Ishikawa (cell line): ENCODE measurements around the gene TBCD.
A peak's percentile ranks its signal among the peaks of the same experiment; 100 is the strongest.

Source experiments
- CEBPB ChIP-seq: IDR thresholded peaks from 2 replicates; pipeline ENCODE4 v1.6.1; 2012
- CREB1 ChIP-seq: IDR thresholded peaks from 2 replicates; pipeline ENCODE4 v1.6.1; 2012; ENCODE audit warnings: low read depth
- EGR1 ChIP-seq: IDR thresholded peaks from 2 replicates; pipeline ENCODE4 v1.6.1; 2012
- EP300 ChIP-seq: IDR thresholded peaks from 2 replicates; pipeline ENCODE4 v1.6.1; 2012; ENCODE audit warnings: borderline replicate concordance
- FOXM1 ChIP-seq: IDR thresholded peaks from 2 replicates; pipeline ENCODE4 v1.6.1; 2012; ENCODE audit warnings: low read depth, borderline replicate concordance
- NFIC ChIP-seq: IDR thresholded peaks from 2 replicates; pipeline ENCODE4 v1.6.1; 2012
- RAD21 ChIP-seq: IDR thresholded peaks from 2 replicates; pipeline ENCODE4 v1.6.1; 2012; ENCODE audit warnings: low read depth
- TAF1 ChIP-seq: IDR thresholded peaks from 2 replicates; pipeline ENCODE4 v1.6.1; 2012; ENCODE audit warnings: low read depth, mild to moderate bottlenecking
- TCF12 ChIP-seq: IDR thresholded peaks from 2 replicates; pipeline ENCODE4 v1.6.1; 2012; ENCODE audit warnings: low read depth
- TEAD4 ChIP-seq: IDR thresholded peaks from 2 replicates; pipeline ENCODE4 v1.6.1; 2012
- YY1 ChIP-seq: IDR thresholded peaks from 2 replicates; pipeline ENCODE4 v1.6.1; 2012; ENCODE audit warnings: low read depth
- ZBTB7A ChIP-seq: IDR thresholded peaks from 2 replicates; pipeline ENCODE4 v1.6.1; 2012; ENCODE audit warnings: low read depth
- TF ChIP-seq, protein P1 (sequence below): IDR thresholded peaks from 2 replicates; pipeline ENCODE4 v1.6.1; 2012
- TF ChIP-seq, protein P2 (sequence below): IDR thresholded peaks from 2 replicates; pipeline ENCODE4 v1.6.1; 2012; ENCODE audit warnings: low read depth, mild to moderate bottlenecking
- TF ChIP-seq, protein P3 (sequence below): IDR thresholded peaks from 2 replicates; pipeline ENCODE4 v1.6.1; 2012

TBCD gene

DNA sequence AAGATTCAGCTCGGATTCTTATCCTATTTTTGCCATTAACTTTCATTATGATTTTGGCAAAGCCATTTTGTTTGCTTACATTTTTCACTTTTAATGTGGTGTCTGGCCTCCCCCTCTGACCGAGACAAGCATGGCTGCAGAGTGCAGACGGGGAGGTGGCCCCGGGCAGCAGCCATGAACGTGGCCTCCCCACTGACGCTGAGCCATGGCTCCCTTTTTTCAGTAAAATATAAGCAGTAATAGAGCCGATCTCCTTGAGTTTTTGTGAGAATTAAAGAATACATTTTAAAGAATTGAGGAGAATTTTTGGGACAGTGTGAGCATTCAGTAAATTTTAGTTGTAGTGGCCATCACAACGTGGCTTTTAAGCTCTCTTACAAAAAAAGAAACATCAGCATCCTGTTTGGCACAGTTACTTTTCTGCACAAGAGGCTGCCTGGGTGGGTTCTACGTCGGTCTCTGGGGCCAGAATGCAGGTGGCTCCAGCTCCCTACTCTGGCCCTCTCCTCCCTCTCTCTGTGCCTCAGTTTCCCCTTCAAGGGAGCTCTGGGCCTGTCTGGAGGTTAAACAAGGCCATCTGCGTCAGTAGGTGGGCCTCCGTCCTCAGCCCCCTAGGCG, 156.8 kb downstream of the TBCD start:
- no peak for TF ChIP-seq FOXM1

DNA sequence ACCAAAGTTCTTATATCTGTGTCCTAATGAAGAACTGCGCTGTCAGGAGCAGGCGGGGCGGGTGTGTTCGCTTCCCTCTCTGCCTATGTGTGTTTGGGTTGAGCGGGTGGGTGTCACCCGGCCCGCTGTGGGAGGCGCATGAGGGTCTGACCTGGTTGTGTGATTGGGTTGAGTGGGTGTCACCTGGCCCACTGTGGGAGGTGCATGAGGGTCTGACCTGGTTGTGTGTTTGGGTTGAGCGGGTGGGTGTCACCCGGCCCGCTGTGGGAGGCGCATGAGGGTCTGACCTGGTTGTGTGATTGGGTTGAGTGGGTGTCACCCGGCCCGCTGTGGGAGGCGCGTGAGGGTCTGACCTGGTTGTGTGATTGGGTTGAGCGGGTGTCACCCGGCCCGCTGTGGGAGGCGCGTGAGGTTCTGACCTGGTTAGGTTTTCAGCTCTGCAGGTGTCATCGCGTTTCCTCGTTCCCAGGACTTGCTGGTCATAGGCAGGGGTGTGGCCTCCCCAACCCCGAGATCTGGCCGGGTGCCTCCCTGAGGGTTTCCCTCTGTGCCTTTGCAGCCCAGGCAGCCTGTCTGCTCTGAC, 157.5 kb downstream of the TBCD start:
- no peak for TF ChIP-seq TEAD4
- TF ChIP-seq, protein P1, sequence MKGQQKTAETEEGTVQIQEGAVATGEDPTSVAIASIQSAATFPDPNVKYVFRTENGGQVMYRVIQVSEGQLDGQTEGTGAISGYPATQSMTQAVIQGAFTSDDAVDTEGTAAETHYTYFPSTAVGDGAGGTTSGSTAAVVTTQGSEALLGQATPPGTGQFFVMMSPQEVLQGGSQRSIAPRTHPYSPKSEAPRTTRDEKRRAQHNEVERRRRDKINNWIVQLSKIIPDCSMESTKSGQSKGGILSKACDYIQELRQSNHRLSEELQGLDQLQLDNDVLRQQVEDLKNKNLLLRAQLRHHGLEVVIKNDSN, result peak; percentile 34; the same call in 1 of the 2 replicates

DNA sequence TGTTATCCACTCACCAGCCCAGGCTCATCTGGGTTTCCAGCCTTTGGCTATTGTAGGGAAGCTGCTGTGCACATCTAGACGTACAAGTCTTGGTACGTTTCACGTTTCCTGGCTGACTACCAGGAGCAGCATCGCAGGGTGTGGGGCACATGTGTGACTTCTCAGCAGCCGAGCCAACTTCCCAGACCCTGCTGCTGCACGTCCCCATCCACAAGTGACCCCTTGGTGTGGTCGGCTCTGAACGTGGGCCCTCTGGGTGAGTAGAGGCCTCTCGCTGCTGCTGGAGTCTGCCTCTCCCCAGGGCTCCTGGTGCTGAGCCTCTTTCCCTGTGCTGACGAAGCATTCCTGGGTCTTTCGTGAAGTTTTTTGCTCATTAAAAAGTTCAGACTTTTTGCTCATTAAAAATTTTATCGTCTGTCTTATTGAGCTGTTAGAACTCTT, 158.2 kb downstream of the TBCD start:
- no peak for TF ChIP-seq EGR1
- TF ChIP-seq ZBTB7A, result no peak
- TF ChIP-seq EP300, result no peak
- TF ChIP-seq TEAD4, result no peak
- TF ChIP-seq NFIC, result no peak
- no peak for TF ChIP-seq RAD21
- TF ChIP-seq, protein P2, sequence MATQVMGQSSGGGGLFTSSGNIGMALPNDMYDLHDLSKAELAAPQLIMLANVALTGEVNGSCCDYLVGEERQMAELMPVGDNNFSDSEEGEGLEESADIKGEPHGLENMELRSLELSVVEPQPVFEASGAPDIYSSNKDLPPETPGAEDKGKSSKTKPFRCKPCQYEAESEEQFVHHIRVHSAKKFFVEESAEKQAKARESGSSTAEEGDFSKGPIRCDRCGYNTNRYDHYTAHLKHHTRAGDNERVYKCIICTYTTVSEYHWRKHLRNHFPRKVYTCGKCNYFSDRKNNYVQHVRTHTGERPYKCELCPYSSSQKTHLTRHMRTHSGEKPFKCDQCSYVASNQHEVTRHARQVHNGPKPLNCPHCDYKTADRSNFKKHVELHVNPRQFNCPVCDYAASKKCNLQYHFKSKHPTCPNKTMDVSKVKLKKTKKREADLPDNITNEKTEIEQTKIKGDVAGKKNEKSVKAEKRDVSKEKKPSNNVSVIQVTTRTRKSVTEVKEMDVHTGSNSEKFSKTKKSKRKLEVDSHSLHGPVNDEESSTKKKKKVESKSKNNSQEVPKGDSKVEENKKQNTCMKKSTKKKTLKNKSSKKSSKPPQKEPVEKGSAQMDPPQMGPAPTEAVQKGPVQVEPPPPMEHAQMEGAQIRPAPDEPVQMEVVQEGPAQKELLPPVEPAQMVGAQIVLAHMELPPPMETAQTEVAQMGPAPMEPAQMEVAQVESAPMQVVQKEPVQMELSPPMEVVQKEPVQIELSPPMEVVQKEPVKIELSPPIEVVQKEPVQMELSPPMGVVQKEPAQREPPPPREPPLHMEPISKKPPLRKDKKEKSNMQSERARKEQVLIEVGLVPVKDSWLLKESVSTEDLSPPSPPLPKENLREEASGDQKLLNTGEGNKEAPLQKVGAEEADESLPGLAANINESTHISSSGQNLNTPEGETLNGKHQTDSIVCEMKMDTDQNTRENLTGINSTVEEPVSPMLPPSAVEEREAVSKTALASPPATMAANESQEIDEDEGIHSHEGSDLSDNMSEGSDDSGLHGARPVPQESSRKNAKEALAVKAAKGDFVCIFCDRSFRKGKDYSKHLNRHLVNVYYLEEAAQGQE, result no peak
- TF ChIP-seq TCF12, result no peak
- no peak for TF ChIP-seq YY1
- TF ChIP-seq, protein P1, result no peak
- TF ChIP-seq, protein P3, sequence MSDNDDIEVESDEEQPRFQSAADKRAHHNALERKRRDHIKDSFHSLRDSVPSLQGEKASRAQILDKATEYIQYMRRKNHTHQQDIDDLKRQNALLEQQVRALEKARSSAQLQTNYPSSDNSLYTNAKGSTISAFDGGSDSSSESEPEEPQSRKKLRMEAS, result no peak
- no peak for TF ChIP-seq CEBPB
- TF ChIP-seq FOXM1, result no peak
- TF ChIP-seq CREB1, result no peak
- no peak for TF ChIP-seq TAF1

DNA sequence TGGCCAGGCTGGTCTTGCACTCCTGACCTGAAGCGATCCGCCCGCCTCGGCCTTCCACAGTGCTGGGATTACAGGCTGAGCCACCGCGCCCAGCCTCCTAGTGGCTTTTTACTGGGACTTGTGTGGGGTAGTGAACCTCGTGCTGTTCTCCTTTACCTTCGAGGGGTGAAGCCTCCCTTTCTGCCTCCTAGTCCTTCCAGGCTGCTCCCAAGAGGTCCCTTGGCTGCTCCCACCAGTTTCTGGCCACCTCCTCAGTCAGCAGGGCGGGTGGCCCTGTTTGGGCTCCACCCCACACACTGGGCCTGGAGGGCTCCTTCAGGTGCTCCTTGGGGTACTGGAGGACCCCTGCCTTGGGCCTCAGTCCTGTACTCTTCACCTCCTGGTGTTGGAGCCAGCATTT, 158.9 kb downstream of the TBCD start:
- TF ChIP-seq YY1 (no peak), CEBPB (no peak), CREB1 (no peak), EGR1 (no peak), EP300 (no peak), TAF1 (no peak), NFIC (no peak), TEAD4 (no peak), RAD21 (no peak), FOXM1 (no peak), TCF12 (no peak)
- TF ChIP-seq, protein P2, result no peak
- TF ChIP-seq, protein P3, result no peak
- TF ChIP-seq, protein P1, result no peak

DNA sequence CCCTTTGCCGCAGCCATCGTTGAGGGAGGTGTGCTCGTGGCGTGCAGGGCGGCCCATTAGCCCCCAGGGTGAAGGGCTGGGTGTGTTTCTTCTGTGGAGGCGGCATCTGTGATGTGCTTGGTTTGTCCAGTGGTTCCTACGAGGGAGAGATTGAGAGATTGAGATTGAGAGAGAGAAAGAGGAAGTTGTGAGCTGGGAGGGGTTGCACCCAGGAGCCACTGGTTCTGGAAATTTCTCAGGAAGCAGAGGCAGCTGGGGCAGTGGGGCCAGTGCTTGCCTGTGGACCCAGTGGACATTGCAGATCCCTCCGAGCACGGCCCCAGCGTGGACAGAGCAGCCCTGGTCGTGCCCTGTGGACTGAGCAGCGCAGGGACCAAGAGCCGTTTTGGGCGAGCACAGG, 160.0 kb downstream of the TBCD start:
- TF ChIP-seq EGR1, result no peak
- TF ChIP-seq, protein P1, result no peak
- no peak for TF ChIP-seq TCF12
- TF ChIP-seq TAF1, result no peak
- no peak for TF ChIP-seq FOXM1
- TF ChIP-seq, protein P2, result no peak
- no peak for TF ChIP-seq CREB1
- TF ChIP-seq CEBPB, result no peak
- no peak for TF ChIP-seq YY1
- TF ChIP-seq TEAD4, result no peak
- no peak for TF ChIP-seq NFIC
